Subcutaneous adipose tissue (tissue), 4 donors: ENCODE measurements around the gene B4GALT5. TPM values are rescaled to one million over a fixed set of nuclear protein-coding genes. Genes with fewer than 3 reads are reported as not detected.

Experiments used
- total RNA-seq, 4 donors: library from RNA; depleted of rRNA; stranded (reverse); fragments of >200 nt; gene quantifications; one replicate each; pipeline ENCODE4 v1.1.0, GENCODE V29; 2016
- TF ChIP-seq, protein P1 (sequence below): fragments of 450-650 bp; IDR thresholded peaks from one replicate; pipeline ENCODE4 v1.5.1; 2016; ENCODE audit warnings: low read depth, mild to moderate bottlenecking, control low read depth, antibody characterized with exemption, moderate library complexity

The B4GALT5 gene, protein sequence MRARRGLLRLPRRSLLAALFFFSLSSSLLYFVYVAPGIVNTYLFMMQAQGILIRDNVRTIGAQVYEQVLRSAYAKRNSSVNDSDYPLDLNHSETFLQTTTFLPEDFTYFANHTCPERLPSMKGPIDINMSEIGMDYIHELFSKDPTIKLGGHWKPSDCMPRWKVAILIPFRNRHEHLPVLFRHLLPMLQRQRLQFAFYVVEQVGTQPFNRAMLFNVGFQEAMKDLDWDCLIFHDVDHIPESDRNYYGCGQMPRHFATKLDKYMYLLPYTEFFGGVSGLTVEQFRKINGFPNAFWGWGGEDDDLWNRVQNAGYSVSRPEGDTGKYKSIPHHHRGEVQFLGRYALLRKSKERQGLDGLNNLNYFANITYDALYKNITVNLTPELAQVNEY
- 10 to 100 TPM; 18.1 to 26.2 (median 21.2) TPM for total RNA-seq

DNA sequence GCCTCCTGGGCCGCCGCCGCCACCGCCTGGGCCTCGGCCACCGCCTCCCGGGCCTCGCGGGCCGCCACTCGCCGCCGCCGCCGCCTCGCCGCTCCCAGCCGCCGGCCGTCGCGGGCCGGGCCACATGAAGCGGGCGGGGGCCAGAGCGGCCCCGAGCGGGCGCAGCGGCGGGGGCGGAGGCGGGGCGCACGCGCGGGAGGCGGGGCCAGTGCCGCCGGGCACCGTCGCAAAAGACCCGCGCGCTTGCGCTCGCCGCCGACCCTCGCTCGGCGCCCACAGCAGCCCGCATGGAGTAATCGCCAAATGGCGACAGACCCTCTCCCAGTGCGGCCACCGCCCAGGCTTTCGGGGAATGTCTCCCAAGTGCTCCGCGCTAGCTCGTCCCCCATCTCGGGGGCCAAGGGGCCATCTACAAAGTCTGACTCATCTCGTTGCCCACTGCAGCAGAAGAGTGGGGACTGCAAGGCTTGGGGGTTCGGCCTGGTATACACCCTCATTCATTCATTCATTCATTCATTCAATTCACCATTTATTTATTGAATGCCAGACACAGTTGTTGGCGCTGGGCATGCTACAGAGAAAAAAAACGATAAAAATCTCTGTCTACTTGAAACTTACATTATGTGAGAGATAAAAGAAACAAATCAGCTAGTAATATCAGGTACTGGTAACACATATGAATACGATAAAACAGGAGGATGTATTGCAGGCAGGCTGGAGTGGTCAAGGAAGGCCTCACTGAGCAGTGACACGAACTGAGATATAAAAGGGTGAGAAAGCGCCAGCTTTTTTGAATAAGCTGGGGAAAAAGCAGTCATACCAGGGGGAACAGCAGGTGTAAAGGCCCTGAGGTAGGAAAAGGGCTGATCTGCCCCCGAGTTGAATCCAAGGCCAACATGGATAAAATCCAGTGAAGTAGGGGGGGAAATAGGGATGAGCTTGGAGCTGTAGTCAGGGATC is at the start of gene B4GALT5:
Gene B4GALT5, minus strand, starts transcription at position 126 of the 960 bp plus-strand sequence. CDS start 188 bp downstream, outside the sequence.
- TF ChIP-seq, protein P1, sequence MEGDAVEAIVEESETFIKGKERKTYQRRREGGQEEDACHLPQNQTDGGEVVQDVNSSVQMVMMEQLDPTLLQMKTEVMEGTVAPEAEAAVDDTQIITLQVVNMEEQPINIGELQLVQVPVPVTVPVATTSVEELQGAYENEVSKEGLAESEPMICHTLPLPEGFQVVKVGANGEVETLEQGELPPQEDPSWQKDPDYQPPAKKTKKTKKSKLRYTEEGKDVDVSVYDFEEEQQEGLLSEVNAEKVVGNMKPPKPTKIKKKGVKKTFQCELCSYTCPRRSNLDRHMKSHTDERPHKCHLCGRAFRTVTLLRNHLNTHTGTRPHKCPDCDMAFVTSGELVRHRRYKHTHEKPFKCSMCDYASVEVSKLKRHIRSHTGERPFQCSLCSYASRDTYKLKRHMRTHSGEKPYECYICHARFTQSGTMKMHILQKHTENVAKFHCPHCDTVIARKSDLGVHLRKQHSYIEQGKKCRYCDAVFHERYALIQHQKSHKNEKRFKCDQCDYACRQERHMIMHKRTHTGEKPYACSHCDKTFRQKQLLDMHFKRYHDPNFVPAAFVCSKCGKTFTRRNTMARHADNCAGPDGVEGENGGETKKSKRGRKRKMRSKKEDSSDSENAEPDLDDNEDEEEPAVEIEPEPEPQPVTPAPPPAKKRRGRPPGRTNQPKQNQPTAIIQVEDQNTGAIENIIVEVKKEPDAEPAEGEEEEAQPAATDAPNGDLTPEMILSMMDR = no peak

- TF ChIP-seq, protein P1 = no peak
Observed at GRCh38 chr20:49762940-49763766, 49.5 kb upstream of the B4GALT5 start.

DNA sequence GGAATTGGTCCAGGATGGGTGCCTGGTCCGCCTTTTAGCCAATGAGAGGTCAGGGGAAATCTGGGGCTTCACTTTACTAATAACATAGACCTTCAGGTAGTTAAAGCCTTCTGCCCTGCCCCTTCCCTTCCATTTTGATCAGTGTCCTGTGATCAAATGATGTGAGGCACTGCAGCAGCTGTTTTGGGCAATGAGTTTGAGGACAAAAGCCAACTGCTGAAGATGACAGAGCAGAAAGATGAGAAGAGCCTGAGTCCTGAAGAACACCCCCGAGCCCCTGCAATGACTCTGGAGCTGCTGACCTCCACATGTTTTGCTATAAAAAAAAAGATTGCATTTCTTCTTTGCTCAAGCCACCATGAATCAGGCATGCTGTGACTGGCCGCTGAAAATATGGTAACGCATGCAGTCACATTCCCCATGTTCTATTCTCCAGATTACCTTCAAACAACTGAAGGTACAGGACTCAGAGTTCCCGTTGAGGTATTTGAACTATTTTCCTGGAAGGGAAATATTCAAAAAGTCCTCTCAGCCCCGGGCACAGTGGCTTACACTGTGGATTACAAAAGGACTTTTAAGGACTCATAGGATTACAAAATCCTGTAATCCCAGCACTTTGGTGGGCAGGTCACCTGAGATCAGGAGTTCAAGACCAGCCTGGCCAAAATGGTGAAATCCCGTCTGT is 45.7 kb upstream of the B4GALT5 start:
- TF ChIP-seq, protein P1 = no peak

GRCh38 chr20:49758781-49759180 is 45.1 kb upstream of the B4GALT5 start:
- TF ChIP-seq, protein P1 = no peak

- TF ChIP-seq, protein P1 = no peak
Observed at GRCh38 chr20:49757597-49757996, 43.9 kb upstream of the B4GALT5 start.

GRCh38 chr20:49756241-49756640 is 42.6 kb upstream of the B4GALT5 start:
- TF ChIP-seq, protein P1 = no peak
